HG03280 (cell line): ENCODE measurements around the gene RASIP1.
"Not testable (repeated sequence)": the region's sequence is repeated elsewhere in the genome, so short reads cannot be mapped to it uniquely, and the experiment has no call there.

Experiments
- ATAC-seq: cut with Tn5 transposase; IDR thresholded peaks from one replicate; pipeline ENCODE4 v1.9.1; 2021; ENCODE audit warnings: mild to moderate bottlenecking, moderate library complexity; ENCODE audit not compliant: unreplicated experiment

RASIP1 gene

DNA sequence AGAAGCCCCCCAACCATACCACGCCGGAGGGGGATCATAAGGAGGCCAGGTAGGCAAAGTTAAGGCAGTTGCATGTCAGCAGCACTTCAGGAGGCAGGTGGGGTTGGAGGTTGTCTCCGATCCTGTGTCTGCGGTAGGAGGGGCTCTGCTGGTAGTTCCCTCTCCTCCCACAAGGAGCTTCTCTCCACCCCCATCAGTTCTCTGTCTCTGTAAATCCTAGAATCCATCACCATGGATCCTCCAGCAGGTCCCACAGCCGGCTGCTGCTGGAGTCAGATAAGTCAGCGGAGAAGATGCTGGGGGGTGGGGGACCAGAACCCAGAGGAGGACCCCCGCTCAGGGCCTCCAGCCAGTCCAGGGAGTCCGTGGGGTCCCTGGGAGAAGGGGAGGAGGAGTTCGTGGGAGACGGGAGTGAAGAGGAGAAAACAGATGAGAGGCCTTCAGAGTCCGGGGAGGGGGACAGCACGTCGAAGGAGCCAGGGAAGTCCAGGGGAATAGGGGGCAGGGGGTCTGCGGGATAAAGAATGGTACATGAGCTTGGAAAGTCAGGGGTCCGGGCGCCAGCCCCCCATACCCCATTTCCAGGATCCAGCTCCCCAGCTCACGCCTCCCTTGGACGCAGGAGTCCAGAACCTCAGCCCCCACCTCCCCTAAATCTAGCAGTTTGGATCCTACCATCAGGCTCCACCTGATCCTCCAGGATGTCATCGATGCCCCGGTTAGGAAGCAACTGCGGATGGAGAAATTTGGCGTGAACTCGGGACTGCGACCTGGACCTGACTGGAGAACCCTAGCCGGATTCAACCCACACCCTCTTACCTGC, 27.2 kb downstream of the RASIP1 start:
- no peak for ATAC-seq

DNA sequence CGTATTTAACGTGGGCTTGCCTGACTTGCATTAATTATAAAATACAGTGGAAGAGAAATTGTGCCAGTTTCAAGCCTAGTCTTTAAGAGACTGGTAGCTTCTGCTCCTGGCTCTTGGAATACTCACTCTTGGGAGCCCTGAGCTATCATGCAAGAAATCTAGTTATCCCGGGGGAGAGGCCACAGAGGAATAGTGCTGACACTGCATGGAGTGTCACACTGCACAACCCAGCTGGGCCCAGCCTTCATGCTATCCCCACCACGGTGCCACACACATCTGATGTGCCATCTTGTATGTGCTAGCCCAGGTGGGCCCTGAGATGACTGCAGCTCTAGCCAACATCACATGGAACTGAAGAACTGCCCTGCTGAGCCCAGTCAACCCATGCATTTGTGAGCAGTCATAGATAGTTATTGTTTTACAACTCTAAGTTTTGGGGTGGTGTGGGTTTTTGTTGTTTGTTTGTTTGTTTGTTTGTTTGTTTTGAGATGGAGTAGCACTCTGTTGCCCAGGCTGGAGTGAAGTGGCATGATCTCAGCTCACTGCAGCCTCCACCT, 29.2 kb downstream of the RASIP1 start:
- ATAC-seq: no peak

DNA sequence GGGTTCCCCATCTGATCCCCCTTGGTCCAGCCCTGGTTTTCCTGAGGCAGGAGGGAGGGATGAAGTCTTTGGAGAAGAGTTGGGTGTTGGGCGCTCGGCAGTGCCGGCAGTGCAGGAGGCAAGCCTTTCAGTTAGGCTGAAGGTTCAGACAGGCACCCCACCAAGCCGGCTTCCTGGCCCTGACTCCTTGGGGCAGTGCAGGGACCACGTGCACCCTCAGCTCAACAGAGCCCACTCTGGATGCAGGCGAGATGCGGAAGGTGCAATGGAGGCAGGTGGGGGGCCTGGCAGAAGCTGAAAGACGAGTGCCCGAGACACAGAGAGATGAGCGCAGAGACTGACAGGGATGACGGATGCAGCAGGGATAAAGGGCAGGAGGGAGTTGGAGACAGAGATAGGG, 31.9 kb downstream of the RASIP1 start:
- no peak for ATAC-seq

DNA sequence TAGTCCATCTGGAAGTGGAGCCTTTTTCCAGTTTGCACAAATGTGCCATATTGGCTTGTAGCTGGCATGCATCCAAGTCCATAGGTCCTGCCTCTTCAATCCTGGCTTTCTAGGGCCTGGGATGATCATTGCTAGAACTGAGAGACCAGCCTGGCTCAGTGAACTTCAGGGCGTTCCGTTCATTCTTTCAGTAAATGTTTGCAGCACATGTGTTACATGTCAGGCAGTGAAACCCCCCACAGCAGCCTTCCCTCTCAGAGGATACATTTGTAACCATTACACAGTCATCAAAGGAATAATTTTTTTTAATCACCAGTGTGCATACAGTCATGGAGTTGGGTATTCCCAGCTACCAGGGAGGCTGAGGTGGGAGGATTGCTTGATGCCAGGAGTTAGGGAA, 35.0 kb downstream of the RASIP1 start:
- no peak for ATAC-seq

DNA sequence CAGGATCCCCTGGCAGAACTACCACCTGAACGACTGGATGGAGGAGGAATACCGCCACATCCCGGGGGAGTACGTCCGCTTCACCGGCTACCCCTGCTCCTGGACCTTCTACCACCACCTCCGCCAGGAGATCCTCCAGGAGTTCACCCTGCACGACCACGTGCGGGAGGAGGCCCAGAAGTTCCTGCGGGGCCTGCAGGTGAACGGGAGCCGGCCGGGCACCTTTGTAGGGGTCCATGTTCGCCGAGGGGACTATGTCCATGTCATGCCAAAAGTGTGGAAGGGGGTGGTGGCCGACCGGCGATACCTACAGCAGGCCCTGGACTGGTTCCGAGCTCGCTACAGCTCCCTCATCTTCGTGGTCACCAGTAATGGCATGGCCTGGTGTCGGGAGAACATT, 37.1 kb downstream of the RASIP1 start:
- no peak for ATAC-seq

DNA sequence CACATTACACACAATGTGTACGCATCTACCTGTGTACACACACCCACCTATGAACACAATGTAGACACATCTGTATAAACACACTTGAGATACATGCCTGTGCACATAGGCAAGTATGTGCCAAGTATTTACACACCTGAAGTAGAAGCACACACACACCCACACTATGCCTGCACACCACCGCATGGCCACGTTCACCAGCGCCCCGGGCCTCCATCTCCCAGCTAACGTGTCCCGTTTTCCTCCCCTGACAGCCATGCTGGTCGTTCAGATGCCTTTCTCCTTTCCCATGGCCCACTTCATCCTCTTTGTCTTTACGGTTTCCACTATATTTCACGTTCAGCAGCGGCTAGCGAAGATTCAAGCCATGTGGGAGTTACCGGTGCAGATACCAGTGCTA, 37.7 kb downstream of the RASIP1 start:
- no peak for ATAC-seq

DNA sequence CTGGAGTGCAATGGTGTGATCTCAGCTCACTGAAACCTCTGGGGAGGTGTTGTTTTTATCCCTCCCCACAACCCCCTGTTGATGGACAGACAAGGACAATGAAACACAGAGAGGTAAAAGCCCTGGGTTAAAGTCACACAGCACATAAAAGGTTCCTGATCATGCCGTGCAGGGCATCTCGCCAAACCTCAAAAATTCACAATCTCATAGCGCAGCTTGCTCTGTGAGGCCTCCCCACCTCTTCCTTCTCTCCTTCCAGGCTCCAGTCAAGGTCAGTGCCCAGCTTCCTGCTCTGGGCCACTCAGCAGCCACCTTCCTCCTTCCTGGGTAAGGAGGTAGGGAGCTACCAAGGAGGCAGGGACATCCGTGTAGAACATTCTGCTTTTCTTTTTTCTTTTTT, 42.4 kb downstream of the RASIP1 start:
- no peak for ATAC-seq

DNA sequence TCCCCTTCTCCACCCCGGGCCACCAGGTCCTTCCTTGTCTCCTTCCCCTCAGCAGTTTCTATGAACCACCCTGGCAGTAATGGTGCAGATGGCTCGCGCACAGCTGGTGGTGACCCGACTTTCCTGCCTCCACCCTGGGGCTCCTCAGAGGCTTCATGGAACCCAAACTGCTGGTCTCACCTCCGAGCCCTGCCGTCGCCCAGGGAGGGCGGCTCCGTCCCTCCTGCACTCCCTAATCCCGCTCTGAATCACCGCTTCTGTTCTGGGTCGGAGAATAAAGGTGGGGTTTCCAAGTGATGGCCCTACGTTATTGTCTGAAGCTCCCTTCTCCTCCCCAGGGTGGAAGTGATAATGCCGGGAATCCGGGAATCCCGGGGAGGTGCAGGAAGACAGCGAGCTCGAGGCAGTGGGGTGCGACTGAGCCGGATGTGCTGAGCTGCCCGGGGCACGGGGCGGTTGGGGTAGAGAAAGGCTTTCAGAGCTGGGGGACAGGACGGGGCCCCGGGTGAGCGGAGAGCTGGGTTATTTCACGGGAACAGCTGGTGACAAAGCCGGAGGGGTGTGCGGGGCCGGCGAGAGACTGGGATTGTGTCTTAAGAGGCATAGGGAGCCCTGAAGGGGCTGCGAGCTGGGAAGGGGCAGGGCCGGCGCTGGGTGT, 43.9 kb downstream of the RASIP1 start:
- ATAC-seq: no peak

DNA sequence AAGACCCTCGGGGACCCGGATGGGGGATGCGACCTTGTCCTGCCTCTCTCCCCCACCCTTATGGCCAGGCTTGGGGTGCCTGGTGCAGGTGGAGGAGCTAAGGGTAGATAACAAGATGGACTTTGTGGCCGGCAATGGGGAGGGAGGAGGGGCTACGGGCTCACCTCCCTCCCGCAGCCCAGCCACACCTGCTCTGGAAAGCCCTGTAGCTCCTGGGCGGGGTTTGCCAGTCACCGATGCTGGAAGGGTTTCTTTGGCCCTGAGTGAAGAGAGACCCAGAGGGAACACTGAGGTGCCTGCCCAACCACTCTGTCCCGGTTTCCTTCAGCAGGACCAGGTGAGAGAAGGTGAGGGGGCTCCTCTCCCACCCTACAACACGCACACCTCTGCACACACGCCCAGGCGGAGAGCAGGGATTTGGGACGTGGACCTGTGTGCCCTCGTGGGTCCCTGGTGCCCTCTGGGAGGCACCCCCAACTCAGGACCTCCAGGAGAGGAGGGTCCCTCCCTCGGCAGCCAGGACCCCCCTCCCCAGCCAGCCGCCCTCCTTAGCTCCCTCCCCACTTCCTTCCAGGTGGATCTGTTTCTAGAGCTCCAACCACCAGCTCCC, 44.6 kb downstream of the RASIP1 start, which contains the start of gene FUT2:
Gene FUT2 (plus strand): TSS at position 229 of the 610 bp plus-strand sequence. CDS start 6,986 bp downstream, outside the sequence.
- ATAC-seq: no peak

DNA sequence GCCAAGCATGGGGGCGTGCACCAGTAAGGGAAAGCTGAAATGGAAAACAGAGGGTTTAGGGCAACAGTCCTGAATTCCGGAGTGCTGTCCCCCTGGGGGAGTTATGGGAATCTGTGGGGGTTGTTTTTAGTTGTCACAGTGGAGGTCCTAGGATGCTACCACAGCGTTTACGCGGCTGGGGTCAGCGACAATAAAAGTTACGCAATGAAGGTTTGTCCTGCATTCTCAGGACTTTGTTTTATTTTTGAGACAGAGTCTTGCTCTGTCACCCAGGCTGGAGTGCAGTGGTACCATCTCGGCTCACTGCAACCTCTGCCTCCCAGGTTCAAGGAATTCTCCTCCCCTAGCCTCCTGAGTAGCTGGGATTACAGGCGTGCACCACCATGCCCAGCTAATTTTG, 46.8 kb downstream of the RASIP1 start:
- not testable (repeated sequence) for ATAC-seq

DNA sequence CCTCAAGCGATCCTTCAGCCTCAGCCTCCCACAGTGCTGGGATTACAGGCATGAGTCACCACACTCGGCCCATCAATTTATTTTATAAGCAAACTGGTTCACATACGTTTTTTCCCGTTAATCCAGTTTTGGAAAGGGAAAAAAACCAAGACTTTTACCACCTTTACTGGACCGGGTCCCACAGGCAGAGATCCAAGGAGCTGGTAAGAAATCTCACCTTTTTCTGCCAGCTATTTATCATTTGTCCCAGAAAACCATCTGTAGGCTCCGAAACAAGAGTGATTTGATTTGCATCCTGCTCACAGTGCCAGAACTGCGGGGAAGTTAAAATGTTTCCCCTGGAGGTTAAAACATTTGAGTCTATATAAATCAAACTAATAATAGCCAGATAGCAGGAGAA, 51.0 kb downstream of the RASIP1 start:
- ATAC-seq: no peak

DNA sequence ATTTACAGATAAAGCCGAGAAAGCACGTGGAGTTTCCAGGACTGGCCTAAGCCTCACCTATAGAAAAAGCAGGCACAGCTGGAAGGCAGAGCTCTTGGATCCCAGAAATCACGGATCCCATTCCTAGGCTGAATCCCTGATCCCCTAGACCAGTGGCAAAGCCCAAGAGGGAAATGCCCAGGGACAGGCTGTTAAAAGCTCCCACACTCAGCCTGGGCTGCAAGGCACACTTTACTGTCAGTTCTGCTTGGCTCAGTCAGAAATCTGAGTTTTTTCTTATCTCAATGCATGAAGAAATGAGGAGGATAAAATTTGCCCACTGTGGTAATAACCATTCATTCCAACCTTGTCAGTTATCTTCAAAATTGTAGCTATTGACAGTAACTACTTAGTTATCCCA, 52.6 kb downstream of the RASIP1 start:
- ATAC-seq: no peak

DNA sequence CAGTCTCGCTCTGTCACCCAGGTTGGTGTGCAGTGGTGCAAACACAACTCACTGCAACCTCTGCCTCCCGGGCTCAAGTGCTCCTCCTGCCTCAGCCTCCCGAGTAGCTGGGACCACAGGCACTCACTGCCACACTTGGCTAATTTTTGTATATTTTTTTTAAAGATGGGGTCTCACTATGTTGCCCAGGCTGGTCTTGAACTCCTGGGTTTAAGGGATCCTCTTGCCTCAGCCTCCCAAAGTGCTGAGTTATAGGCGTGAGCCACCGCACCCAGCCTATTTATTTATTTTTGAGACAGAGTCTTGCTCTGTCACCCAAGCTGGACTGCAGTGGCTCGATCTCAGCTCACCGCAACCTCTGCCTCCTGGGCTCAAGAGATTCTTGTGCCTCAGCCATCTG, 53.8 kb downstream of the RASIP1 start:
- ATAC-seq: not testable (repeated sequence)

DNA sequence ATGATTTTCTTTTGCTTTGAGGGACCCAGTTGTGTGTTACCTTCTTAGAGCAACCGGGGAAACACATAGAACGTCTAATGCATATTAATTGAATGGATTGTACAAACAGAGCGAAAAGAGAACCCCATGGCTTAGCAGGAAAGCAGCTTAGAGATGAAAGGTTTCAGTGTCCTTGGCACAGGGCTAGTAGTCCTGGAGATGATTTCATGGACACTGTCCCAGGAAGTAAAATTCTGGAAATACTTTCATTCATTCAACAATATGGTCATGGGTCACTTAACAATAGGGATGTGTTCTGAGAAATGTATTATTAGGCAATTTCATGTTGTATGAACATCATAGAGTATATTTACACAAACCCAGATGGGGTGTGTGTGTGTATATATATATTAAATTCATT, 54.3 kb downstream of the RASIP1 start:
- no peak for ATAC-seq

DNA sequence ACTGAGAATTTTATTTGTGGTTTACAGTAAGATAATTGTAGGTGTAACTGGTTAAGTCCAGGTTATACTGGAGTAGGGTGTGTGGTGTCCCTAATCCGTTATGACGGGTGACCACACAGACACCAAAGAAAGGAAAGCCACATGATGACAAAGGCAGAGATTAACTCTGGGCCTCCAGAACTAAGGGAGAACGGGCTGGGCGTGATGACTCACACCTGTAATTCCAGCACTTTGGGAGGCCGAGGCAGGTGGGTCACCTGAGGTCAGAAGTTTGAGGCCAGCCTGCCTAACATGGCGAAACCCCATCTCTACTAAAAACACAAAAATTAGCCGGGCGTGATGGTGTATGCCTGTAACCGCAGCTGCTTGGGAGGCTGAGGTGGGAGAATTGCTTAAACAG, 54.8 kb downstream of the RASIP1 start:
- ATAC-seq: no peak

DNA sequence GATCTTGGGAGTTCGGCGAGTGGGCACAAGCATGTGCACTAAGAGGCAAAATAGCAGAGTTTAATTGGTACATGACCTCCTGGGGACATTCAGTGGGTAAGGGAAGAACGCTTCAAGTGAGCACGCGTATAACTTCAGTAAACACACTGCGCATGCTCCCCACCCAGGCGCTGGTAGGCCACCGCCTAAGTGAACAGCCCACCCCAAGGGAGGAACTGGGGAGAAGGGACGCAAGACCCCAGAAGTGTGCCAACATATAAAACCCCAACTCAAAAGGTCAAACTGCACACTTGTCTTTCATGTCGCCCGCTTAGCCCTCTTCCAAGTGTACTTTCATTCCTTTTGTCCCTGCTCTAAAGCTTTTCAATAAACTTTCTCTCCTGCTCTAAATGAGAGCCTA, 57.1 kb downstream of the RASIP1 start:
- ATAC-seq: no peak

DNA sequence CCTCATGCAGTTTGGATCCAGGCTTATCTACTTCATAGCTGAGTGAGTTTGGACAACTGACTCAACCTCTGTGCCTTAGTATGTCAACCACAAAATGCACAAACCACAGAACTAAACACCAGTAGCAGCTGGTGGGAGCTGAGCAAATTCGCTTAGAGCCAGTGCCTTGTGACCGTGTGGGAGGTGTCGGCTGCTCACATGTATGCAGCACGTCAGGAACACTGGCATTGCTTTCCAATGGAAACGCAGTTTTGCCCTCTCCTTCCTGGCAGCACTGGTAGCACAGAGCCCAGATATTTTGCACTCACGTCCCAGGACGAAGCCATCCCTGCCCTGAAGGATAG, 59.3 kb downstream of the RASIP1 start:
- no peak for ATAC-seq

DNA sequence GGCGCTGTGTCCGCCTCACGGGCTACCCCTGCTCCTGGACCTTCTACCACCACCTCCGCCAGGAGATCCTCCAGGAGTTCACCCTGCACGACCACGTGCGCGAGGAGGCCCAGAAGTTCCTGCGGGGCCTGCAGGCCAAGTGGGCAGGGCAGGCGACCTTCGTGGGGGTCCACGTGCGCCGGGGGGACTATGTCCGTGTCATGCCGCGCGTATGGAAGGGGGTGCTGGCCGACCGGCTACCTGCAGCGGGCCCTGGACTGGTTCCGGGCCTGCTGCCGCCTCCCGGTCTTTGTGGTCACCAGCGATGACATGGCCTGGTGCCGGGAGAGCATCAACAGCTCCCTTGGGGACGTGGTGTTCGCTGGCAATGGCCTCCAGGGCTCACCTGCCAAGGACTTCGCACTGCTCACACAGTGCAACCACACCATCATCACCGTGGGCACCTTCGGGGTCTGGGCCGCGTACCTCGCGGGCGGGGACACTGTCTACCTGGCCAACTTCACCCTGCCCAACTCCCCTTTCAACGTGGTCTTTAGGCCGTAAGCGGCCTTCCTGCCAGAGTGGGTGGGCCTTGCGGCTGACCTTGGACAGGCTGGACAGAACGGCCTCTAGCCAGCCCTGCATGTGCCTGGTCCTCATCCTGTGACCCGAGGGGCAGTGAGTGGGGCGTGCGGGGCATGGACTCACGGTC, 59.8 kb downstream of the RASIP1 start:
- no peak for ATAC-seq

DNA sequence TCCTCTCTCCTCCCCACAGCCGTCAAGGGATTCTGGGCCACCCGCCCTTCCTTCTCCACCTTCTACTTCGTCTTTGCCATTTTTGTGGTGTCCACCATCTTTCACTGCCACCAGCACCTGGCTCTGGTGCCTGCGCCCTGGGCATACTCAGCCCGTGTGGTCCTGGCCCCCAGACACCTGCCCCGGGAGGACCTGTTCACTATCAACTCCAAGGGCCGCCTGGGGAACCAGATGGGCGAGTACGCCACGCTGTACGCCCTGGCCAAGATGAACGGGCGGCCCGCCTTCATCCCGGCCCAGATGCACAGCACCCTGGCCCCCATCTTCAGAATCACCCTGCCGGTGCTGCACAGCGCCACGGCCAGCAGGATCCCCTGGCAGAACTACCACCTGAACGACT, 60.4 kb downstream of the RASIP1 start:
- not testable (repeated sequence) for ATAC-seq

DNA sequence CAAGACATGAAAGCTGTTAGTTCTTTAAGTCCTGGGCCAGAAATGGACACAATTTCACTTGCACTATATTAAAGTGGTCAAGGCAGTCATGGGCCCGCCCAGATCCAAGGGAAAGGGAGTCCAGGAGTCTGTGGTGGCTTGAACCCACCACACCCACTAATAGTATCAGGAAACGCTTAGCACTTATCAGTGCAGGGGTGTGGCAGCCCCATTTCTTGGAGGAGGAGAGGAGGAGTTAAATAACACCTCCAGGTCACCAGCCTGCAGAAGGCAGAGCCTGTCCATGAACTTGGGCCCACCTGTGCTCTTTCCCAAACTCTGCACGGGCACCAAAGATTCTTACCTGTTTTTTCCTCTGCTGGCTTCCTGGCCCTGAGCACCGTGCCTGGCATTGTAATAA, 62.2 kb downstream of the RASIP1 start:
- no peak for ATAC-seq

DNA sequence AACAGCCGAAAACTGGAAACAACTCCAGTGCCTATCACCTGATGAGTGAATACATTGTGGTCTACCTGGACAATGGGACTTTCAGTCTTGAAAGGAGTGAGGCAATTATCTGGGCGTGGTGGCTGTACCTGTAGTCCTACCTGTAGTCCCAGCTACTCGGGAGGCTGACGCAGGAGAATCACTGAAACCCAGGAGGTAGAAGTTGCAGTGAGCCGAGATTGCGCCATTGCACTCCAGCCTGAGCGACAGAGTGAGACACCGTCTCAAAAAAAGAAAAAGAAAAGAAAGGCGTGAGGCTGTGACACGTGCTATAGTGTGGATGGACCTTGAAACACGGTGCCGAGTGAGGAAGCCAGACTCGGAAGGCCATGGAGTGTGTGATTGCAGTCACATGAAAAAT, 63.5 kb downstream of the RASIP1 start:
- no peak for ATAC-seq
